Chondrocyte (in vitro differentiated cells): ENCODE data around the gene SNHG17. TPM values are rescaled to one million over a fixed set of nuclear protein-coding genes. Genes with fewer than 3 reads are reported as not detected.

Experiments
- DNase-seq: peaks from one replicate; pipeline ENCODE4 v3.0.0; 2021; ENCODE audit warnings: mixed read lengths, low spot score
- H3K27ac Mint-ChIP-seq: one replicate; pipeline ENCODE4 v1.8.0; 2021; ENCODE audit warnings: mild to moderate bottlenecking, moderate library complexity, mixed read lengths; ENCODE audit not compliant: unreplicated experiment
- H3K27me3 Mint-ChIP-seq: 2 replicates; pipeline ENCODE4 v1.8.0; 2021; ENCODE audit warnings: low read depth, mixed read lengths
- H3K36me3 Mint-ChIP-seq: 2 replicates; pipeline ENCODE4 v1.8.0; 2021; ENCODE audit warnings: low read depth, mixed read lengths
- H3K4me1 Mint-ChIP-seq: 2 replicates; pipeline ENCODE4 v1.8.0; 2021; ENCODE audit warnings: low read depth, mild to moderate bottlenecking, mixed read lengths
- H3K4me3 Mint-ChIP-seq: one replicate; pipeline ENCODE4 v1.8.0; 2021; ENCODE audit warnings: mild to moderate bottlenecking, moderate library complexity, mixed read lengths; ENCODE audit not compliant: unreplicated experiment
- H3K9me3 Mint-ChIP-seq: 2 replicates; pipeline ENCODE4 v1.8.0; 2021; ENCODE audit warnings: low read depth, mixed read lengths
- CTCF ChIP-seq: fragments of 200-600 bp; sonication (generic); IDR thresholded peaks from 2 replicates; pipeline ENCODE4 v1.5.0; 2021; ENCODE audit warnings: antibody characterized with exemption, mild to moderate bottlenecking, moderate library complexity
- long read RNA-seq: library from polyadenylated mRNA; stranded (forward); transcript quantifications from one replicate; pipeline ENCODE4 v2.0.0, GENCODE V29; 2021
- total RNA-seq: library from RNA; stranded (reverse); gene quantifications from 3 replicates; pipeline ENCODE4 v1.2.1, GENCODE V29; 2021

SNHG17 gene
- total RNA-seq, result 20.8 to 24.1 TPM (median 23.6 TPM) in 3 replicates
- long read RNA-seq, partial matches to known transcripts, result 0 of 17 reads
- long read RNA-seq, other reads (novel, unspliced or antisense), result 17 of 17 reads

DNA sequence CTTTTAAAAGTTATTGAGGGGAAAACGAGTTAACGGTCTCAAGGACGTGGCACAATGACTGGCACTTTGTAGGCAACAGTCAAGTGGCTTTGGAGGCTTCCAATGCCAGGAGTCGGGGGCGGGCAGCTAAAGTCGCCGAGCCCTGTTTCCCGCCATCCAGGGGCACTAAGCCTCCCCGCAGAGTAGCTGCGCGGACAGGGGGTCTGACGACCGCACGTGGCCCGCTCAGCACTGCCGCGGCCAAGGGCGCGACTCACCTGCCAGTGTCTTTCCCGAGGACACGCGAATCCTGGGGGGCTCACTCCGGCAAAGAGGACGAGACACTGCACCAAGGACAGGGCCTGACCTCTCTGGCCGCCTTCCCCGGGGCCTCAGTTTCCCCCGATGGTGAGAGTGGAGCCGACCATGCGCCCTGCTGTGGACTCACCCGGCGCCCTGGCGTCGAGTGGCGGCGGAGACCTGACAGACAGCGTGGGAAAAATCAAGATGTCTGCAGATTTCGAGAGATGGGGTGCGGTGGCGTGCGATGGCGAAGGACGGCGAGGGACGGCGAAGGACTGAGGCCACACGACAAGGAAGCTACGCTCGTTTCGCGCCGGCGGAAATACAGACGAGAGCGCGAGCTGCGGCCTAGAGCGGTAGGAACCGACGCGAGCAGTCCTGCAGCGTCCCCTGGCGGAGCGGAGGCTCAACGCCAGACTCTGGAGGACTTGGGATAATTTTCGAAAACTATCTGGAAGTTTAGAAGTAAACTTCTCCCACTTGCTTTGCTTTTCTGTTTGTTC is at the start of gene SNHG17:
TSS of gene SNHG17 (minus strand) at position 559 of the 785 bp plus-strand sequence.
- Mint-ChIP-seq H3K27ac (peak within 1 kb of the TSS; percentile 97), H3K9me3 (peaks cover 2% of the 10 kb centered on the region), H3K4me1 (peaks cover 43% of the 10 kb centered on the region), H3K36me3 (peaks cover 21% of the 10 kb centered on the region), H3K27me3 (no peaks in the 10 kb centered on the region), H3K4me3 (peak within 1 kb of the TSS; percentile 94)
- DNase-seq, result peak; percentile 96
- peak; percentile 99 for TF ChIP-seq CTCF

- no peaks in the 10 kb centered on the region for H3K9me3 Mint-ChIP-seq
- no peak overlapping the region for H3K4me3 Mint-ChIP-seq
- H3K27ac Mint-ChIP-seq, result no peak overlapping the region
- DNase-seq, result no peak
- H3K4me1 Mint-ChIP-seq, result peaks cover 17% of the 10 kb centered on the region
- no peak for TF ChIP-seq CTCF
- no peaks in the 10 kb centered on the region for H3K27me3 Mint-ChIP-seq
- no peaks in the 10 kb centered on the region for H3K36me3 Mint-ChIP-seq
Observed at GRCh38 chr20:38479596-38479995, 44.5 kb upstream of the SNHG17 start.

DNA sequence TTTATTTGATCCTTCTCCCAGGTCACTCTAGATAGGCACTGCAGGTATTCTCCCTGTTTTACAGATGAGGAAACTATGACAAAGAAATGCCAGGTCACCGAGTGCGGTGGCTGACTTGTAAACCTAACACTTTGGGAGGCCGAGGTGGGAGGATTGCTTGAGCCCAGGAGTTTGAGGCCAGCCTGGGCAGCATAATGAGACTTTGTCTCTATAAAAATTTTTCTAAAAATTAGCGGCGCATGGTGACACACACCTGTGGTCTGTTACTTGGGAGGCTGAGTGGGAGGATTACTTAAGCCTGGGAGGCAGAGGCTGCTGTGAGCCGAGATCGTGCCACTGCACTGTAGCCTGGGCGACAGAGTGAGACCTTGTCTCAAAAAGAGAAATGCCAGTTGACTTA is 42.6 kb upstream of the SNHG17 start:
- Mint-ChIP-seq H3K4me1 (peaks cover 32% of the 10 kb centered on the region), H3K27ac (no peak overlapping the region), H3K27me3 (no peaks in the 10 kb centered on the region), H3K4me3 (no peak overlapping the region), H3K36me3 (no peaks in the 10 kb centered on the region), H3K9me3 (no peaks in the 10 kb centered on the region)
- DNase-seq, result no peak
- no peak for TF ChIP-seq CTCF

- TF ChIP-seq CTCF, result no peak
- Mint-ChIP-seq H3K27me3 (peaks cover 3% of the 10 kb centered on the region), H3K4me3 (peak overlapping the region; percentile 83), H3K4me1 (peaks cover 35% of the 10 kb centered on the region), H3K36me3 (no peaks in the 10 kb centered on the region), H3K27ac (peak overlapping the region; percentile 86), H3K9me3 (no peaks in the 10 kb centered on the region)
- DNase-seq, result no peak
Observed at GRCh38 chr20:38473367-38473795, 38.3 kb upstream of the SNHG17 start.

DNA sequence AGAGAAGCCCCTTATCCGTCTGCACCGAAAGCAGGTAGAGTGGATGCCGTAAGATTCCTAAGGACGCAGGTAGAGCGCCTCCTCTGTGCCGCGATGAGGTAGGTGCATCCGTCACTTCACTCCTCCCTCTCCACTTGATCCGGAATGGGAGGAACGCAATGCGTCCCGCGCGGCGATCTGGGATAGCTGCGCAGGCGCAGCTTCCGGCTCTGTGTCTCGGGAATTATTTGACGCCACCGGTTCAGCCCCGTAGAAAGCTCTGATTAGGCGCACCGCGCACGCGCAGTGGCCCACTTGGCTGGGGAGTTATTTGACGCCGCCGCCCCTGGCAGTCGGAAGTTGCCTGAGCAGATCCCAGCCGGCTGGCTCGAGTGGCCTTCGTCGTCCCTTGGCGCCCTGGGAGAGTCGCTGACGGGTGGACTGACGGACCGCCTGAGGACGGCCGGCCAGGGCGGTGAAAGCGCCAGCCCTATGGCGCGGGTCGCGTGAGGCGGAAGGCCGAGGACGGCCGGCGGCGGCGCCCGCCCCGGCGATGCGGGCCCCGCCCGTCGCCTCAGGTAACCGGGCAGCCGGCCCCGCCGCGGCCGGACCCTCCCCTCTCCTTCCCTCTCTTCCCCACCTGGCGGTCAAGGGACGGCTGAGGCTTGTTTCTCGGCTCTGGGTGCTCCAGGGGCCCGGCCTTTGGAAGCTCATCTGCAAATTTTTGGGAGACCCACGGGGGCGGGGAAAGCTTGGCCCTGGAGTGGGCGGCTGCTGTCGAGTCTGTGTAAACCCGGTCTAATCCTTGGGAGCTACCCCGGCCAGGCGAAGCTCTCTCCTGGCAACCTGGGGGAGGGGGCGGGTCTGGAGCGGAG is 37.6 kb upstream of the SNHG17 start, which contains the start of gene RALGAPB:
TSS of gene RALGAPB (plus strand) at position 331 of the 854 bp plus-strand sequence. CDS start 15,590 bp downstream, outside the sequence.
- peak; percentile 99 for DNase-seq
- TF ChIP-seq CTCF, result peak; percentile 75
- H3K4me3 Mint-ChIP-seq, result peak within 1 kb of the TSS; percentile 83
- peak within 1 kb of the TSS; percentile 88 for H3K27ac Mint-ChIP-seq
- H3K27me3 Mint-ChIP-seq, result peaks cover 3% of the 10 kb centered on the region
- H3K36me3 Mint-ChIP-seq, result no peaks in the 10 kb centered on the region
- H3K4me1 Mint-ChIP-seq, result peaks cover 35% of the 10 kb centered on the region
- H3K9me3 Mint-ChIP-seq, result no peaks in the 10 kb centered on the region
